Measurements from ENCODE around the gene ASPSCR1.

ASPSCR1 gene

GRCh38 chr17:82059272-82060000 lies 82.0 kb downstream of the ASPSCR1 start:
- no peak for DNase-seq

- DNase-seq, result no peak
Measured at GRCh38 chr17:82060001-82060380, 82.6 kb downstream of the ASPSCR1 start.

- no peak for DNase-seq
Measured at GRCh38 chr17:82060614-82061013, 83.2 kb downstream of the ASPSCR1 start.

GRCh38 chr17:82061047-82061925 lies 83.9 kb downstream of the ASPSCR1 start:
- DNase-seq, result no peak

- no peak for DNase-seq
Measured at GRCh38 chr17:82062076-82062983, 84.9 kb downstream of the ASPSCR1 start.

GRCh38 chr17:82062984-82063368 lies 85.5 kb downstream of the ASPSCR1 start:
- no peak for DNase-seq

GRCh38 chr17:82063424-82064415 lies 86.3 kb downstream of the ASPSCR1 start:
- DNase-seq, result no peak

GRCh38 chr17:82064433-82065192 lies 87.2 kb downstream of the ASPSCR1 start:
- no peak for DNase-seq

- DNase-seq, result no peak
Measured at GRCh38 chr17:82065193-82065637, 87.8 kb downstream of the ASPSCR1 start.

- DNase-seq, result no peak
Measured at GRCh38 chr17:82065638-82066303, 88.3 kb downstream of the ASPSCR1 start, which contains the start of gene DUS1L. DUS1L (minus strand) TSS chr17:82065804; CDS start chr17:82065059, 745 bp downstream.

Data from cortex of kidney (tissue), 1 donor.